Pons (tissue), 1 donor: ENCODE measurements around the gene PAPOLG.
"Not testable (repeated sequence)": the region's sequence is repeated elsewhere in the genome, so short reads cannot be mapped to it uniquely, and the experiment has no call there.

Source experiments
- DNase-seq: peaks from one replicate; pipeline ENCODE4 v3.0.0-alpha.2; 2016; ENCODE audit warnings: low spot score

The PAPOLG gene

DNA sequence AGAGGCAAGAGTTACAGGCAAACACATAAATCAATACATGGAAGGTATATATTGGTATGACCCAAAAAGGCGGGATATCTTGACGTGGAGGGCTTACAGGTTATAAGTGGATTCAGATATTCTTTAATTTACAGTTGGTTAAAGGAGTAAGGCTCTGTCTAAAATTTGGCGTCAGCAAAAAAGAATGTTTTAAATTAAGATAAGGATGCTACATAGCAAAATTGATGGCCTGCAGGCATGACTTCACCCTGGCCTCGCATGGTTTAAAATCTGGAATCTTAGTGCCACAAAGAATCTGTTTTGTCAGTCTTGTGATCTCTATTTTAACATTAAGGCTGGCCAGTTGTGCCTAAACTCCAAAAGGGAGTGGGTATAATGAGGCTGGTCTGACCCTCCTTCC is 66.9 kb downstream of the PAPOLG start:
- DNase-seq: no peak

- DNase-seq: no peak
Measured at GRCh38 chr2:60823694-60824305, 67.7 kb downstream of the PAPOLG start.

DNA sequence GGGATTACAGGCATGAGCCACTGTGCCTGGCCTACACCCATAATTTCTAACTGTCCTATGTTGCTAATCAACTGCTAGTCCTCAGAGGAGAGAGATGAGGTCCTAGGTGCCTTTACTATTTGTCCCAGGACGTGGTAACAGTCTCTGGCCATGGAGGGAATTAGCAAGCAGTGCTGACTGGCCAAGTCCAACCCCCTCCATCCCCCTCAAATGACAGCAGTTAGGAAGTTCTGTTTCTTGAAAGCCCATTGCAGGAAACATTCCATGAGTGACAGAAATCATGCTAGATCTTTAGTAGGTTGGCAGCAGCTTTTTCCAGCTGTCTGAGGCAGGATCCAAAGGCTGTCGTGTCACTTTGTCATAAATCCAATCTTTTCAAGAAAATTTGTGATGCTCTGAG is 69.6 kb downstream of the PAPOLG start:
- no peak for DNase-seq

DNA sequence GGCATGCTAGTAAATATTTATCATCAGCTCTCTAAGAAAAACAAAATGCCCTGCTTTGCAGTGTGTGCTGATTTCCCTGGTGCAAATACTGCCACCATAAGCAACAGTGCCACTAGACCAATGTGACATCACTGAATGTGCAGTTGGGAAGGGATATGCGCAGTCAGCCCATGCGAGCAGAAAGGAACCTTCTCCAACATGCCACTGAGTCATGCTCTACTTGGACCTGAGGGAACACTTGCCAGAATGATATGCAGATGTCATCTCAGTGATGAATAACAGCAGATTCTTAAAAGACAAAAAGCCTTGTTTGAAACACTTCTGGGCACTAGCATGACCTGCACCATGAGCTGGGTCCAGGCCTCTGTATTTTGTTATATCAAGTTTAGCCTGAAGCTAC is 70.0 kb downstream of the PAPOLG start:
- DNase-seq: no peak

GRCh38 chr2:60826860-60827259 is 70.8 kb downstream of the PAPOLG start:
- not testable (repeated sequence) for DNase-seq

GRCh38 chr2:60827369-60827768 is 71.3 kb downstream of the PAPOLG start:
- no peak for DNase-seq

DNA sequence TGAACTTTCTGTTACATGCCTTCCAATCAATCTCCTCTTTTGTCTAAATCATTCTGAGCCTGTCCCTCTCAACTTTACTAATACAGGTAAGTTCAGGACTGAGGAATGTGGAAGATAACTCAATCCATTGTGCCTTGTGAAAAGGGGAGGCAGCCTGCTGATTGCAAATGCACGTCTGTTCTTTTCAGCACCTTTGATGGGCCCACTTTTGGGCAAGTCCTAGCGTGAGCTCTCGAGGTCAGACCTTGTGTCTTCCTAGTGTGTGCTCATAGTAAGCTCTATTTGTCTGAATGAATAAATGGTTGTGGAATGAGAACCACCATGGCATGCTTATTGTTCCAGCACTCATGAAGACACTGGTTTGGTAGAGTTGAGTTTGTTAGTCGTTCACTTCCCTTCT is 74.9 kb downstream of the PAPOLG start:
- DNase-seq: no peak

DNA sequence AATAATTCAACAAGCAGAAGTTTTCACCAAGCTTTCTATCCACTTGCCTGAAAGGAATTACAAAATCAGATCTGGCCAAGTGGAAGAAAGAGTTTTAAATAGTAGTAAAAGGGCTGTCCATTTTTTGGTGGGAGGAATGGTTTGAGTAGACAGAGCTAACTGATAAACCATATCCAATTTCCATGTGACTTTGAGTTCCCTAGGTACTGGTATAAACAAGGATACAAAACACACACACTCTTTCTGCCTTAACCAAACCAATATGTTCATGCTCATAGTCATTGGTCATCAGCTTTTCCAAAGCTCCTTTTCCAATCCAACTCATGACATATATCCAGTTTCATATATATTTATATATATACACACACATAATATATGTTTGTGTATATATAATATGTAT is 75.9 kb downstream of the PAPOLG start:
- DNase-seq: no peak

- no peak for DNase-seq
Measured at GRCh38 chr2:60832621-60833020, 76.6 kb downstream of the PAPOLG start.

DNA sequence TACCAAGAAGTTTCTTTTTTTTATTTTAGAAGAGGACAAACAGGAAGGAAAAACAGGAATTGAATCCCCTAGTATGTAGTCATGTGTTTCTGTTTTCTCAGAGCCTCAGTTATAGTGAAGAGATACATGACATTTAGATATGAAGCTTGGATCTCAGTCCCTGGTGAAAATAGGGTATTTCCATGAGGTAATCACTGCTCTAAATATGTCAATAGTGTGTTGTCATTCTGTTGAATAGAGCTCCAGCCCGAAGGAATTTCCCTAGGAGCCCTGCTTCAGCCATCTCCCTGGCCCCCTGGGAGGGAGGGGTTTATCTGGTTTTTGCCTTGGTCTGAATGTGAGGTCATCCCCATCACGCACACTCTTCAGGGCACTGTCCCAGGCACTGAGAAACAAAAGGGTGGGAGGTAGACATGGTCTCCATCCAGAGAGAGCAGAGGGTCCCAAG is 78.2 kb downstream of the PAPOLG start:
- DNase-seq: peak; percentile 48

DNA sequence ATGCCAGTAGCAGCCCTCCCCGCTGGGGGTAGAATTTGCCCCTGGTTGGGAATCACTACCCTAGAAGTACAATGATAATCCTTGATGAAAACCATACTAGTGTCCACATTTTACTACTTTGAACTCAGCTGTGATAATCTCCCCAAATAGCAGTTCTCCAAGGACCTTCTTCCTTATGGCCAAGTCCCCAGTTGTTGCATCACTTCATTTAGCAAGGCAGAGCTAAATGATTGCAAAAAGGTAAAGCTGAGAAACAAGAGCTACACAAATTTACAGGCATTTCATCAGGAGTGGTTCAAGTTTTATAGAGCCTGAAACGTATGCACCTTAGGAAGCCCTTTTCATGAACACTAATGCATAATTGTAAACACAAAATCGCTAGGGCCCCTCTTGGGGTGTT is 80.4 kb downstream of the PAPOLG start:
- DNase-seq: no peak

DNA sequence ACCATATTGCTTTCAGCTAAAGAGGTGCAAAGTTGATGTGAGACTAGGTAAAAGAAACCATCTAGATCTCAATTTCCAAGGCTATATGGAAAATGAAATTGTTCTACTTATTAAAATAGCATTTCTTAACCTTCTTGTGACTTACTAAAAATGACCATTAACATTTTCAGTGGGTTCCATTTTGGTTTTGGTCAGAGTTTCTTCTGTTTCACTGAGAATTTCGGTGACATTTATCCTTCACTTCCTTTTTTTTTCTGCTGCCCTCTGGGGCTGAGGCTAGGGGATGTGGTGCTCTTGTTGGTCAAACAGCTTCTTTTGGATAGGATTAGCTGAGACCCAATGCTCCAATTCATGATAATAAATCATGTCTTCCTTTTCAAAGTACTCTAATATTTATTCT is 81.1 kb downstream of the PAPOLG start:
- no peak for DNase-seq

- DNase-seq: no peak
Measured at GRCh38 chr2:60838481-60838880, 82.4 kb downstream of the PAPOLG start.

DNA sequence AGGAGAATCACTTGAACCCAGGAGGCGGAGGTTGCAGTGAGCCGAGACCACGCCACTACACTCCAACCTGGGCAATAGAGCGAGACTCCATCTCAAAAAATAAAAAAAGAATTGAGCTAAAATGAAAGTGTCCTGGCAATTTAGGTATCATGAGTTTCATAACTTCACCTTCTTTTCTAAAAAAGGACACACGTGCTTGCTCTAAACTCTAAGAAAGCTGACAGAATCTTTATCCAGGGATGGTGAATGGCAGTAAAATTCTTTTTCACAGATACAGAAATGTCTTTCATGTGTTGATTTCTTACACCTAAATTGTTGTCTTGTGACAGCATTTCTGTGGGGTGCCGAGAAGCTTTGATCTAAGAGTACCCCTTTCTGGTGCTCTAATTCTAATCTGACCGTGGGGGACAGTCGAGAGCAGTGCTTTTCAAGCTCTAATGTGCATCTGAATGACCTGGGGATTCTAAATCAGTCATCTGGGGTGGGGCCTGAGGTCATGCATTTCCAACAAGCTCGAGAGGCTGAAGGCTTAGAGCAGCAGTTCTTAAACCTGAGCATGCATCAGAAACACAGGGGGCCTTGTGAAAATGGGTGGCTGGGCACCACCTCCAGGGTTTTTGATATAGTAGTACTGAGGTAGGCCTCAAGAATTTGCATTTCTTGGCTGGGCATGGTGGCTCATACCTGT is 83.2 kb downstream of the PAPOLG start:
- DNase-seq: no peak

DNA sequence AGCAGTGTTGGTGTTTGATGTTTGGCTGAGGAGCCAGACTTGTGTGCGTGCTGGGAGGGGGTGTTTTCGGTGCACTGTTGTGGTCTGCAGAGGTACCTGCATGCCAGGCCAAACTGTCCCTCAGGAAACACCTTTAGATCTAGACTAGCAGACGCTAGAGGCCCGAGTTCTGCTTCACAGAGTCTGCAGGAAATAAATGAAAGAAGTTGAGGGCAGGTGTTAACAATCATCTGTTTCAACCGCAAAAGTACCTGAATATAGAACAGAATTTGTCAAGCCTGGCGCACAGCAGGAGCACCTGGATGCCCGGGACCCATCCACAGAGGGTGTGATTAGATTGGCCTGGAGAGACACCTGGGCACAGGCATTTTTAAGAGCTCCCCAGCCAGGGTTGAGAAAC is 84.8 kb downstream of the PAPOLG start:
- no peak for DNase-seq

DNA sequence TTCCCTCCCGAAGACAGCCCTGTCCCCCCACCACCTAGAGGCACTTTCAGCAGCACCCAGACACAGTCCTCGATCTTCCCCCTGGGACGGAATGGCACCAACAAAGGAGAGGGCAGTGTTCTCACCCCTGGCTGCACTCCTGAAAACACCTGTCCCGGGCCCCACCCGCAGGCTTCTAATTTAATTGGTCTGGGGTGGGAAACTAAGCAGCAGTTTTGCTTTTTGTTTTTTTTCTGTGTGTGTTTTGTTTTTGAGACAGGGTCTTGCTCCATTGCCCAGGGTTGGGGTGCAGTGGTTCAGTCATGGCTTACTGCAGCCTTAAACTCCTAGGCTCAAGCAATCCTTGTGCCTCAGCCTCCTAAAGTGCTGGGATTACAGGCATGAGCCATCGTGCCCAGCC is 86.9 kb downstream of the PAPOLG start:
- no peak for DNase-seq

DNA sequence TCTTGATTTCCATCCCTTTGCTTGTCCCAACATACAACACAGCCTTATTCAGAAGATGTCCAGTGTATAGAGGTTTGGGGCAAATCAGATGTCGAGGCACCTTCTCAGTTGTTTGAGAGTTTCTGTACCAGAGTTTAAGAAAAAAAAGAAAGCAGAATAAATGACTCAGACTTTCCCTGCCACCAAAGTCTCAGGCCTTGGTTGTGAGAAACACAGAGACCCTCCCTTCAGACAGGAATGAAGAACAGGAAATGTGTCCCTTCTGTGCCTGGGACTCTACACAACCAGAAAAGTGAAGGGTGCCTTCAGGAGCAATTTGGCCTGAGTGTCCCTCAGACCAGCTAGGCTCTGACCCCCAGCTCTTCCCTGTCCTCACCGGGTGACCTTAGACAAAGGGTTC is 88.0 kb downstream of the PAPOLG start:
- DNase-seq: no peak

DNA sequence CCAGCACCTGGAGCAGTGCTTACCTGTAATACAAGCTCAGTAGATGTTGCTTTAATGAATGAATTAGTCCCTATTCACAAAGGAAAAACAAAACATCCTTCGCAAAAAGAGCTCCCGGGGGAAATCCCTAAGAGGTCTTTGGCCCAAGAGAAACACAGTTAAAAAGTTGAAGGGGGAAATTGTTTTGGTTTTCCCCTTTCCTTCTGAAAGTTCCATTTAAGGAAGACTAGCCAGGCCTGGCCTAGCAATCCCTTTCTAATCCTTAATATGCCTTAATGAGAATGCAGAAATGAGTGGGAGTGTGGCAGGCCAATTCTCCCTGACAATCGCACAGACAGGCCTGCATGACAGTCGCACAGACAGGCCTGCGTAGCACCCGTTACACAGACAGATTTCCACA is 91.8 kb downstream of the PAPOLG start:
- DNase-seq: no peak
